ENCODE data around the gene DNAJC11.

The DNAJC11 gene

GRCh38 chr1:6596886-6597776, 104.5 kb downstream of the DNAJC11 start:
- no peak for DNase-seq

- DNase-seq: no peak
Observed at GRCh38 chr1:6596351-6596750, 105.3 kb downstream of the DNAJC11 start.

DNA sequence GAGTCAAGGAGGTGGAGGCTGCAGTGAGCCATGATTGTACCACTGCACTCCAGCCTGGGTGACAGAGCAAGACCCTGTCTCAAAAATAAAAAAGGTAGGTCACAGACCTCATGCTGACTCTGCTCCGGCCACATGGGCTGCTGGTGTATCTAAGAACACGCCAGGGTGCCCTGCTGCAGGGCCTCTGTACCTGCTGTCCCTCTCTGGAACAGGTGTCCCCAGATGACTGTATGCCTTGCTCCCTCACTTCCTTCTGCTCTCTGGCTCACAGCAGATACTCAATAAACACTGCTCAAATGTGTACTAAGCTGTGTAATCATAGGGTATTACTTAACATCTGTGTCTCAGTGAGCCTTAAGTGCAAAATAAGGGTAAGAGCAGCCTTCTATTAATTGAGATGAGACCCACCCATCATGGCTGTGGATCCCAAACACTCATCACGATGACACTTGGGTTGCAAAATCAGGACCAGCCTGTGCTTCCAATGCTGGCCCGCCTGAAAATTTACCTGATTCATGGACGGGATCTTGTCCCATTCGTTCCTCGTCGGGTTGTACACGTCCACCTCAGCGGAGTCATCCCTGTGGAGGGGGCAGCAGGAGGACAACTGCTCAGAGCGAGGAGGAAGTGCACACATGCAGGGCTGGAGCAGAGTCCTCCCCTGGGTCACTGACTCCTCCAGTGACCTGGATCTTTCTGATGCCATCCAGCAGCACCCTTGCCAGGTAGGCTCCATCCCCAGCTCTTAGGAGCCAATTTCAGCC, 106.5 kb downstream of the DNAJC11 start:
- DNase-seq: no peak

DNA sequence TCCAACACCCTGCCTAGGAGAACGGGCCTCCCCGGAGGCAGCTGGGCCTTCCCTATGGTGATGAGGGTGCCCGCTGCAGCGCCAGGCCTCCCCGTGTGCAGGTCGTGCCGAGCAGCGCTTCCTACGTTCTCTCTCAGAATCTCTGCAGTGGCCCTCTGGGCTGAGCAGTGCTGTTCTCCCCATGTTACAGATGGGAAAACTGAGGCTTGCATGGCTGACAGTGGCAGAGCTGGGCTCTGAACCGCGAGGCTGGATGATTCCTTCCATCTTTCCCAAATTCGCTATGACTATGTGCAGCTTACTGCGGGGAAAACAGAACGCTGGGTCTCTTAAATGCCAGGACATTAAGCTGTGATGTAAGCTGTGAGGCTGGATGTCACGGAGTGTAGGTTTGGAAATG, 107.8 kb downstream of the DNAJC11 start:
- DNase-seq: no peak

- DNase-seq: no peak
Observed at GRCh38 chr1:6592865-6593593, 108.6 kb downstream of the DNAJC11 start.

DNA sequence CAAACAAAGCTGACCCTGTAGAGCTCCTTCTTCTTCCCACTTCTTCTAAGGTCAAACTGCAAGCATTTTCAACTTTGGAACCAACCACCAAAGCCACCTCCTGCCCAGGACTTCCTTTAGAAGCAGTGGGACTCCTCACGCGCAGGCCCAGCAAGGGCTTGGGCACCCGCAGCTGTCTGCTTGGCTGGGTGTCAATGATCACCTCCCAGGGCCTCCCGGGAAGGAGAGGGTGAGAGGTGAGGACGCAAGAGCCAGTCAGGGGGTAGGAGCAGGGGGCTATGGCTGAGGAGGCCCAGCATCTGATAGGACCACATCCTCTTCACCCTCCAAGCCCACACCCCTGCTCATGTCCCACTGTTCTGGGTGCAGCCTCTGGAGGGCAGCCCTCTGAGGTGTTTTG, 109.2 kb downstream of the DNAJC11 start:
- no peak for DNase-seq

GRCh38 chr1:6591644-6592043, 110.0 kb downstream of the DNAJC11 start:
- DNase-seq: no peak

- no peak for DNase-seq
Observed at GRCh38 chr1:6591222-6591621, 110.4 kb downstream of the DNAJC11 start.

- DNase-seq: no peak
Observed at GRCh38 chr1:6590046-6590445, 111.6 kb downstream of the DNAJC11 start.

DNA sequence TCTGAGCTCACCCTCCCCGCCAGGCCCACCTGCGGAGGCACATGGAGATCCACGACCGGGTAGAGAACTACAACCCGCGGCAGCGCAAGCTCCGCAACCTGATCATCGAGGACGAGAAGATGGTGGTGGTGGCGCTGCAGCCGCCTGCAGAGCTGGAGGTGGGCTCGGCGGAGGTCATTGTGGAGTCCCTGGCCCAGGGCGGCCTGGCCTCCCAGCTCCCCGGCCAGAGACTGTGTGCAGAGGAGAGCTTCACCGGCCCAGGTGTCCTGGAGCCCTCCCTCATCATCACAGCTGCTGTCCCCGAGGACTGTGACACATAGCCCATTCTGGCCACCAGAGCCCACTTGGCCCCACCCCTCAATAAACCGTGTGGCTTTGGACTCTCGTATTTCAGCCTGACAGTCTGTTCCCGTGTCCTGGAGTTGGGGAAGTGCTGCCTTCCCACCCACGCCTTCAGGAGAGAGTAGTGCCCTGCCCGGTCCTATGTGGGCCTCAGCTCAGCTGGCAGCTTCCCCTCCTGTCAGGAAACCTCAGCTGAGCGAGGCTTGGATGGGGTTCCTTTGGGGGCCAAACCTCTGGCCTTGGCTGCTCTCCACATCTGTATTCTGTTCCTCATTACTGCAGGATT, 112.6 kb downstream of the DNAJC11 start:
- DNase-seq: no peak

GRCh38 chr1:6588128-6588892, 113.3 kb downstream of the DNAJC11 start:
- DNase-seq: no peak

GRCh38 chr1:6587261-6588005, 114.2 kb downstream of the DNAJC11 start:
- DNase-seq: peak; percentile 24

DNA sequence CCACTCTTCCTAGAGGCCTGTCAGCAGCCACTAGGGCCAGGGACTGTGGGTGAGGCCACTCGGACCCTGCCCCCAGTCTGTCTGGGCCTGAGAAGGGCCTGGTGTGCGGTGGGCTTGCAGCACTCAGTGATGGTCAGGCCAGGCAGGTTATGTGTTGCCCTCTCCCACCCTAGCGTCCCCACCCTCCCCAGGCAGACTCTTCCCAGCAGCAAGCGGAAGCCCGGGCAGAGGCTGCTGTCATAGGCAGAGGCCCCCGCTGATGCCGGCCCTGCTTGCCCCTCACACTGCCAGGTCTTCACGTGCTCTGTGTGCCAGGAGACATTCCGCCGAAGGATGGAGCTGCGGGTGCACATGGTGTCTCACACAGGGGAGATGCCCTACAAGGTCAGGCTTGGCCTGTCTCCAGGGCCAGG, 115.2 kb downstream of the DNAJC11 start:
- DNase-seq: no peak

- no peak for DNase-seq
Observed at GRCh38 chr1:6585841-6586240, 115.8 kb downstream of the DNAJC11 start.

DNA sequence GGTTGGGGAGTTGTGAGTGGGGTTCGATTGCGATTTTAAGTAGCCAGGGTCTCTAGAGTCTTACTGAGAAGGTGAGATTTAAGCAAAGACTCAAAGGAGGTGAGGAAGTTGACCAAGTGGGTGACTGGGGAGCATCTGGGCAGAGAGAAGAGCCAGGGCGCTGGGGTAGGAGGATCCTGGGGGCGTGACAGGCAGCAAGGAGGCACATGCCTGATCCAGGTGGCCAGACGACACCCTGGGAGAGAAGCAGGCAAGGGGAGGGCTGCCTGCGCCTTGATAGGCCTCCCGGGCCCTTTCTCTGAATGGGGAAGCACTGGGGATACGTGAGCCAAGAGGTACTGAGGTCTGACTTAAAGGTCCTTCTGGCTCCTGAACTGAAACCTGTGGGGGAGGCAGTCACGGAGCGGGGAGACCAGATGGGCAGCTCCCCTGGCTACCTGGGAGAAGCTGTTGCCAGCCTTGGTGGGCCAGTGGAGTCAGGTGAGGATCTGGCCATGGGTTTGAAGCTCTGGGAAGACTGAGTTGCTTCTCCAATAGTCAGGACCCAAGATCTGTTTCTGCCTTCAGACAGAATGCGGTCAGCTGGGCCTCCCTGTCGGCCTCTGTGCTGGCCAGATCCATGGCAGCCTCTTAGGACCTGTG, 116.4 kb downstream of the DNAJC11 start:
- no peak for DNase-seq

Measured in T1000 (cell line).